IPS-15b (cell line): ENCODE results near the gene AGTRAP.

Experiments
- H3K27me3 ChIP-seq: one replicate; pipeline ENCODE4 v1.6.1; 2013; ENCODE audit warnings: low read length; ENCODE audit not compliant: control insufficient read depth, insufficient read depth
- H3K36me3 ChIP-seq: one replicate; pipeline ENCODE4 v1.6.1; 2013; ENCODE audit warnings: low read length; ENCODE audit not compliant: control insufficient read depth, insufficient read depth
- H3K4me1 ChIP-seq: one replicate; pipeline ENCODE4 v1.6.1; 2013; ENCODE audit warnings: mild to moderate bottlenecking, low read length; ENCODE audit not compliant: control insufficient read depth, insufficient read depth
- H3K4me3 ChIP-seq: one replicate; pipeline ENCODE4 v1.5.1; 2013; ENCODE audit warnings: low read depth, low read length
- H3K9ac ChIP-seq: one replicate; pipeline ENCODE4 v1.6.1; 2013; ENCODE audit warnings: low read depth, mild to moderate bottlenecking, low read length
- H3K9me3 ChIP-seq: one replicate; pipeline ENCODE4 v1.6.1; 2013; ENCODE audit warnings: mild to moderate bottlenecking, low read length; ENCODE audit not compliant: control insufficient read depth, insufficient read depth

Gene AGTRAP

DNA sequence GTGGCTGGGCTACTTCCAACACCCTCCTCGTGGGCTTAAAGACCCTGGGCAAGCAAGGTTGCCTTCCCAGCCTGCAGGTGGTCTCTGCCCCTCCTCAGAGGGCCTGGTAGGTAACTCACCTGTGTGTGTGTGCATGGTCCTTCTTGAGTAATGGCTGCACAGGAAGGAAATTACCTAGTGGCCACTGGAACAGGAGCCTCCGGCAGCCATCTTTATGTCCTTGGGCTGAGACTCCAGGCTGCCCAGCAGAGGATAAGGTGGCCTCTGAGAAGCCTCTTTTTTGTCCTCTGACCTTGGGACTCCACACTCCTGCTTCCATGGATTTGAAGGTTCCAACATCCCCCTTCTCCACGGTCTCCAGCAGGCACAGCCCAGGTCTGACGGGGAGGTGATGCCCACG lies 24.4 kb upstream of the AGTRAP start:
- no peaks in the 10 kb centered on the region for H3K27me3 ChIP-seq

DNA sequence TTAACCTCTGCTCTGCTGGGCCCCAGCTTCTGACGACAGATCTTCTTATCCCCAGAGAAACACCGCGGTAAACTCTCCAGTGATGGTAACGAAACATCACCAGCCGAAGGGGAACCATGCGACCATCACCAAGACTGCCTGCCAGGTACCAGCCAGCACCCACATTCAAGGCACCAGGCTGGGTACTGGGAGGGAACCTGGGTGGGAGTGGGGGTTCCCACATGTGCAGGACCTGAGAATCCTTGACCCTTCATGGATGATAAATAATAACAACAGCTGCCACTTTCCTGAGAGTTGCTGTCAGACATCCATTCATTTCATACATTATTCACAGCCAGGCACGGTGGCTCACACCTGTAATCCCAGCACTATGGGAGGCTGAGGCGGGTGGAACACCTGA lies 23.7 kb upstream of the AGTRAP start:
- no peaks in the 10 kb centered on the region for H3K27me3 ChIP-seq
- no peak overlapping the region for H3K9ac ChIP-seq
- H3K4me3 ChIP-seq = no peak overlapping the region
- no peaks in the 10 kb centered on the region for H3K9me3 ChIP-seq
- peaks cover 3% of the 10 kb centered on the region for H3K4me1 ChIP-seq
- peaks cover 26% of the 10 kb centered on the region for H3K36me3 ChIP-seq

More for the DNA sequence above, 24.4 kb upstream of the AGTRAP start:
- H3K36me3 ChIP-seq = peaks cover 27% of the 10 kb centered on the region
- peaks cover 3% of the 10 kb centered on the region for H3K4me1 ChIP-seq
- H3K9me3 ChIP-seq = no peaks in the 10 kb centered on the region
- H3K4me3 ChIP-seq = no peak overlapping the region
- no peak overlapping the region for H3K9ac ChIP-seq

DNA sequence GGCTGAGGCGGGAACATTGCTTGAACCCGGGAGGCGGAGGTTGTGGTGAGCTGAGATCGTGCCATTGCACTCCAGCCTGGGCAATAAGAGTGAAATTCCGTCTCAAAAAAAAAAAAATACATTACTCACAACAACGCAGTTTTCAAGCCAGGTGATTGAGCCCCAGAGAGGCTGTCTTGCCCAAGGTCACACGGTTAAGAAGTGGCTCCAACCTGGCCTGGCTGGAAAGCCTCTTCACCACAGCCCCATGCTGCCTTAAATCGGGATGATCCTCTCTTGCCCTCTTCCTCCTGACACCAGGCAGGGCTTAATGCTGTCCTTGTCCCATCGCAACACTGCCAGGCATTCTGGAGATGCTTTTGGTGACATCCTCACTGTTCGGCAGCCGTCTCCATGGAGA lies 22.8 kb upstream of the AGTRAP start:
- H3K4me1 ChIP-seq = no peaks in the 10 kb centered on the region
- H3K4me3 ChIP-seq = no peak overlapping the region
- H3K36me3 ChIP-seq = peaks cover 26% of the 10 kb centered on the region
- H3K9ac ChIP-seq = no peak overlapping the region
- H3K9me3 ChIP-seq = no peaks in the 10 kb centered on the region
- H3K27me3 ChIP-seq = no peaks in the 10 kb centered on the region

DNA sequence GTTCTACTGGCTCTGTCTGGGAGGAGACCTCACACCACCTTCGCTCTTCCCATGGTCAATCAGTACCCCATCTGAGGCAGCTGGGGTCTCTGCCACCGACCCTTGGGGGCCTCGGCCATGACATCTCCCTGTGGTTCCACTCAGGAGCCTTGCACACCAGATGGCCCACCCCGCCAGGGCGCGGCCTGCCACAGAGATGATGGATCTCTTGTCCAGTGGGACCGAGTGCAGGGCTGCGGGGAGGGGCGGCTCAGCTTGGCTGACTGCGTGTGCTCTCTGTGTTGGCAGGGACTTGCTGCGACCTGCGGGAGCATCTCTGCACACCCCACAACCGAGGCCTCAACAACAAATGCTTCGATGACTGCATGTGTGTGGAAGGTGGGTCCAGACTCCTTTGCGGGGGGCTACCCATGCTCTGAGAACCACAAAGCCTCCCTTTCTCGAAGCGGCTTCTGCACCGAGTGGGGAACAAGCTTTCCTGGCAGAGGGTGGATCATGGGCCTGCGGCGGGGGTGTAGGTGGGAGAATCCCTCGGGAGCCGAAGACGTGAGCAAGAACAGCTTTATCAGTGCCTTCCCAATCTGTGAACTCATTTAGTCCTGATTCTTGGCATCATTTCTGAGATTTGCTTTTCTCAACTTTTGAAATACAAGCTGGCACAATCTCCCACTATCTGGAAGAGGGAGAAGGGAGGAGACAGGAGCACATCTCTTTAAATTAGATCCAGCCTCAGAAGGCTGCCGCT lies 20.9 kb upstream of the AGTRAP start:
- H3K4me1 ChIP-seq = no peaks in the 10 kb centered on the region
- H3K27me3 ChIP-seq = no peaks in the 10 kb centered on the region
- H3K4me3 ChIP-seq = no peak overlapping the region
- H3K9ac ChIP-seq = no peak overlapping the region
- H3K36me3 ChIP-seq = peaks cover 23% of the 10 kb centered on the region
- no peaks in the 10 kb centered on the region for H3K9me3 ChIP-seq

DNA sequence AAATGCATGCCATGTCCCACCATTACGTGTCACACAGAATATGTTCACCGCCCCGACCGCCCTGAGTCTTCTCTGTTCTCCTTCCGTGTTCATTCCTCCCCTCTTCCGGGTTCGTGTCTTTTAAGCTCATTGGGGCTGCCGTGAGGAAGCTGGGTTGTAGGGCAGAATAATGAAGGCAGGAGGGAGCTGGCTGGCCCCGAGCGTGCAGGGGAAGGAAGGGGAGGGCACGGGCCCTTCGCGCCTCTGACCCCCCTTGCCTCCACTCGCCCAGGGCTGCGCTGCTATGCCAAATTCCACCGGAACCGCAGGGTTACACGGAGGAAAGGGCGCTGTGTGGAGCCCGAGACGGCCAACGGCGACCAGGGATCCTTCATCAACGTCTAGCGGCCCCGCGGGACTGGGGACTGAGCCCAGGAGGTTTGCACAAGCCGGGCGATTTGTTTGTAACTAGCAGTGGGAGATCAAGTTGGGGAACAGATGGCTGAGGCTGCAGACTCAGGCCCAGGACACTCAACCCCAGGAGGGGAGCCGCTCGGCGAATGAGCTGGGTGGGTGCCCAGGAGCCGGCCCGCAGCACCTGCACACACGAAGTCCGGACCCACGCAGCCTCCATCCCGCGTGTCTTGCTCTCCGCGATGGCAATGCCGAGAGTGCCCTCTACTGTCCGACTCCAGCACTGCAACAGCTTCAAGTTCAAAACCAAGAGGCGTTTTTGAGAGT lies 16.5 kb upstream of the AGTRAP start:
- Histone ChIP-seq H3K9ac (no peak overlapping the region), H3K4me1 (no peaks in the 10 kb centered on the region), H3K27me3 (no peaks in the 10 kb centered on the region), H3K4me3 (peak overlapping the region; percentile 8), H3K36me3 (peaks cover 12% of the 10 kb centered on the region), H3K9me3 (no peaks in the 10 kb centered on the region)

DNA sequence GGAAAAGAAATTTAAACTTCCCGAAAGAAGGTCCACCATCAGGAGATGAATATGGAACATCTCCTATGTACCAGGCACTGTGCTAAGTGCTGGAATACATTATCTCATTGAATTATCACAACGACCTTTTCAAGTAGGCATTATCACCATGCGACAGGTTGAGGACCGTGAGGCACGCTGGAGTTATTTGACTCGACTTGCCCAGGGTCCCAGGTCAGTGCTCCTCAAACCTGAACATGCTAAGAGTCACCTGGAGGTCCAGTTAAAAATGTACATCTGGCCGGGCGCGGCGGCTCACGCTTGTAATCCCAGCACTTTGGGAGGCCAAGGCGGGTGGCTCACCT lies 15.9 kb upstream of the AGTRAP start:
- H3K36me3 ChIP-seq = peaks cover 11% of the 10 kb centered on the region

DNA sequence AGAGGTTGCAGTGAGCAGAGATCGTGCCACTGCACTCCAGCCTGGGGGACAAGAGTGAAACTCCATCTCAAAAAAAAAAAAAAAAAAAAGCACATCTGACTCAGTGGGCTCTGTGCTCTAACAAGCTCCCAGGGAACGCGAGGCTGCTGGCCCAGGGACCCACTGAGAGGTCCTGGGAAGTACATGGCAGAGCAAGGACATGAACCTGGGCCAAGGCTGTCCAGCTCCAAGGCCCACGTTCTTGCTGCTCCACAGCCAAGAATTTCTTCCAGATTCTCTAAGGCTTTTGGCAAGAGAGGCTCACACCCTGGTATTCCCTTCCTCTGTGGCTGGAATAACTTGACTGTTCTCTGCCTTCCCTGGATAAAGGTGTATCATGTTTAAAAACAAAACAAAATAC lies 15.4 kb upstream of the AGTRAP start:
- Histone ChIP-seq H3K27me3 (no peaks in the 10 kb centered on the region), H3K4me3 (no peak overlapping the region), H3K36me3 (peaks cover 8% of the 10 kb centered on the region), H3K9ac (no peak overlapping the region), H3K9me3 (no peaks in the 10 kb centered on the region), H3K4me1 (peaks cover 4% of the 10 kb centered on the region)

More for the DNA sequence above, 15.9 kb upstream of the AGTRAP start:
- H3K9ac ChIP-seq = no peak overlapping the region
- no peak overlapping the region for H3K4me3 ChIP-seq
- H3K9me3 ChIP-seq = no peaks in the 10 kb centered on the region
- H3K4me1 ChIP-seq = peaks cover 3% of the 10 kb centered on the region
- H3K27me3 ChIP-seq = no peaks in the 10 kb centered on the region

DNA sequence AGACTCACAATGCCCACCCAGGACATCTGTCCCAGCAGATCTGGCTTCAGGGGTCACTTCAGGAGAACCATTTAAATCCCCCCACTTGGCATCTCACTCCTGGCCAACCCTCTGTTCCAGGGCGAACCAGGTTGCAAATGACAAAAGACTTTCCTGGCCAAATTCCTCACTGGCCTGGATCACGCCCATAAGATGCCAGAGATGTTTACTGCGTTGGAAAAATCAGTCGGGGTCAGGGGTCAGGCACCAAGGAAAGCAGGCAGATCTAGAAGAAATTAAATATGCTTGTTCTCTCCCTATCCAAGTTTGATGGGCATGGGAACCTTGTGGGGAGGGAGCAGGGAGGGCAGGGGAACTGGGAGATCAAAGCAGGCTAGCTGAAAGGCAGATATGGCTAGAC lies 14.6 kb upstream of the AGTRAP start:
- H3K36me3 ChIP-seq = peaks cover 8% of the 10 kb centered on the region
- no peak overlapping the region for H3K9ac ChIP-seq
- no peak overlapping the region for H3K4me3 ChIP-seq
- no peaks in the 10 kb centered on the region for H3K27me3 ChIP-seq
- H3K4me1 ChIP-seq = peaks cover 9% of the 10 kb centered on the region
- H3K9me3 ChIP-seq = no peaks in the 10 kb centered on the region

DNA sequence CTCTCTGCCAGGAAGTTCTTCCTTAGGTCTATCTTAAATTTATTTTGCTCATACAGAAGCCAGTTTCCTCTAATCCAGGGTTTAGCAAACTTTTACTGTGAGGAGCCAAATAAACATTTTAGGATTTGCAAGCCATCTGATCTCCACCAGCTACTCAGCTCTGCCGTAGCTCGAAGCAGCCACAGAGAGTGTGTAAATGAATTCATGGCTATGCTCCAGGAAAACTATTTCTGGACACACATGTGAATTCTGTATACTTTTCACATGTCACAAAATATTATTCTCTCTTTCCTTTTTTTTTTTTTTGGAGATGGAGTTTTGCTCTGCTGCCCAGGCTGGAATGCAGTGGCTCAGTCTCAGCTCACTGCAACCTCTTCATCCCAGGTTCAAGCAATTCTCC lies 13.4 kb upstream of the AGTRAP start:
- no peak overlapping the region for H3K9ac ChIP-seq
- no peak overlapping the region for H3K4me3 ChIP-seq
- H3K4me1 ChIP-seq = peaks cover 9% of the 10 kb centered on the region
- H3K9me3 ChIP-seq = no peaks in the 10 kb centered on the region
- peaks cover 8% of the 10 kb centered on the region for H3K36me3 ChIP-seq
- no peaks in the 10 kb centered on the region for H3K27me3 ChIP-seq

DNA sequence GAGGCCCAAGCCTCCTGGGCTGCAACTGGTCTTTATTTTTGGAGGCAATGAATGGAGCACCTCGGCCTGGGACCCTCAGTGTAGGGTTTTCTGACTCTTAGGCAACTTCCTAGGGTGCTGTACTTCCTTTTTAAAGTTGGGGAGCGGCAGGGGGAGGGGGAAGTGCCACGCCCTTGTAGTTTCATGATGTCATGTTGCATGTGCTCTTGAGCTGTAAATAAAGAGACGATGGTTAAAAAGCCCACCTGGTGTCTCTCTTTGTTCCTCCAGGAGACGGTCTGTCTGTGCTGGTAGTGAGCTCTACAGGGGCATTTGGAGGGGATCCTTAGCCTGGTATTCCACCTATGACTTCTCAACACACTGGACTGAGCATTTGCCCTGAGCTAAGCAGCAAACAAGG lies 10.3 kb upstream of the AGTRAP start:
- H3K4me1 ChIP-seq = peaks cover 18% of the 10 kb centered on the region
- no peaks in the 10 kb centered on the region for H3K27me3 ChIP-seq
- peaks cover 4% of the 10 kb centered on the region for H3K36me3 ChIP-seq
- peak overlapping the region; percentile 37 for H3K9ac ChIP-seq
- H3K4me3 ChIP-seq = no peak overlapping the region
- no peaks in the 10 kb centered on the region for H3K9me3 ChIP-seq

DNA sequence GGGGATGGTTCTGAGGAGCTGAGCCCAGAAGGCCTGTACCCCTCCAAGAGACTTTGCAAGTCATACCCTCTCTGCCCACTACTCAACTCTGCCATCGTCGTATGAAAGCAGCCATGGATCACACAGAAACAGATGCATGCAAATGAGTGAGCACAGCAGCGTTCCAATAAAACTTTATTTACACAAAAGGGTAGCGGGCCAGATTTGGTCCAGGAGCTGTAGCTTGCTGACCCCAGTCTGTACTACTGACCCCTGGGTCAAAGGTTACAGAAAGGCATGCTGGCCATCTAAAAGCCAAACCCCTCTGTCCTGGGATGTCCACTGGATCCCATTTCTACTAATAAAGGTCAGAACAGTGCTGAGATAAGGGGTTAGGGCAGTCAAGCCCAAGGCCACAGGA lies 8.8 kb upstream of the AGTRAP start:
- Histone ChIP-seq H3K27me3 (no peaks in the 10 kb centered on the region), H3K4me3 (no peak overlapping the region), H3K9me3 (no peaks in the 10 kb centered on the region), H3K9ac (no peak overlapping the region), H3K36me3 (no peaks in the 10 kb centered on the region), H3K4me1 (peaks cover 25% of the 10 kb centered on the region)

DNA sequence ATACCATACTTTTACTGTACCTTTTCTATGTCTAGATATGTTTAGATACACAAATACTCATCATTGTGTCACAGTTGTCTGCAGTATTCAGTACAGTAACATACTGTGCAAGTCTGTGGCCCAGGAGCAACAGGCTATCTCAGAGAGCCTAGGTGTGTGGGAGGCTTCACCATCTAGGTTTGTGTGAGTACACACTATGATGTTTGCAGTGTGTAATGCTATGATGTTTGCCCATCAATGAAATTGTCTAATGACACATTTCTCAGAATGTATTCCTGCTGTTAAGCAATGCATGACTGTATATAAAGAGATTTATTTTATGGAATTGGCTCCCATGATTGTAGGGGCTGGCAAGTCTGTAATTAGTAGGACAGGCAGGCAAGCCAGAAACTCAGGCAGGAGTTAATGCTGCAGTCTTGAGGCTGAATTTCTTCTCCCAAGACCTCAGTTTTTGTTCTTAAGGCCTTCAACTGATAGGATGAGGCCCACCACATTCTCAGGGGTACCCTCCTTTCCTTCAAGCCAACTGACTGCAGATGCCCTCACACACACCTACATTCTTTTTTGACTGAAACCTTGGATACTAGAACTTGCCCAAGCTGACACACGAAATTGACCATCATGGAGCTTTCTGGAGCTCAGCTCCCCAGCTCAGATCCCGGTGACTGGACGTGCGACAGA lies 7.7 kb upstream of the AGTRAP start:
- Histone ChIP-seq H3K27me3 (no peaks in the 10 kb centered on the region), H3K9me3 (no peaks in the 10 kb centered on the region), H3K9ac (no peak overlapping the region), H3K4me3 (no peak overlapping the region), H3K4me1 (peaks cover 25% of the 10 kb centered on the region), H3K36me3 (no peaks in the 10 kb centered on the region)
